HG02623 (cell line): Measurements from ENCODE around the gene RPL18.
"Not testable (repeated sequence)": the region's sequence is repeated elsewhere in the genome, so short reads cannot be mapped to it uniquely, and the experiment has no call there.

Source experiments
- ATAC-seq: cut with Tn5 transposase; IDR thresholded peaks from one replicate; pipeline ENCODE4 v1.9.1; 2021; ENCODE audit warnings: moderate library complexity; ENCODE audit not compliant: unreplicated experiment

Gene RPL18

DNA sequence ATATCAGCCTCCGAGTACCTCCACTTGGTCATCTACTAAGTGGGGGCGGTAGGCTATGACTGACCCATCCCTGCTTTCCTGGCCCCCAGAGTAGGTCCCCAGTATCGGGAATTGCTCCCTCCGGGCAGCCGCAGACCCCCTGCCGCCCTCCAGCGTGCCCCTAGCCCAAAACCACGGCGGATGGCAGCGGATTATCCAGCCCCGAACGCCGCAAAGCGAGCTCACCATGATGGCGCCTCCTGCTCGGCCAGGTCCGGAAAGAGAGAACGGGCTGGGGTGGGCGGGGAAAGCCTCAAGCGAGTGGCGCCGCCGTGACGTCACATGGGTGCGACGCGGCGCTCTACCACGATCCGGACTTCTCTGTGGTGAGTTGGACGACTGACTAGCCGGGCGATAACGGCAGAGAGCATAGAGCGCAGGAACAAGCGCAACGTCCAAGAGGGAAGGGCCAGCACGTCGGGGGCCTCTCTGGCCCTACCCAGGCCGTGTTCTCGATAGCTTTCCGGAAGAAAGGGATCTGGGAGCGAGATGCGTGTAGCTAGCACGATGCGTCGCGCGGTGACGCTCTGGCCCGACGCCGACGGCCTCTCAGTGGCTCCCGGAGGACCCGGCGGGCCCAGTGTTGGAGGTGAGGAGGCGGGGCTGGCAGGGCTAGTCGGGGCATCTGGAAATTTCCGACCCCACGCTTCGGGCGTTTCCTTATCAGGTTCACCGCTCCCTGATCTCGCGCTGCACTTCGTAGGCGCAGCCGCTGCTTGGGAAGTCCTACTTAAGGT lies at the start of gene RPL18, which contains the start of gene SPHK2:
Gene RPL18 (minus strand): TSS at position 263 of the 776 bp plus-strand sequence. CDS start 35 bp downstream, at position 228.
Gene SPHK2 (plus strand): TSS at position 591 of the 776 bp plus-strand sequence. CDS start 1,009 bp downstream, outside the sequence.
- peak; percentile 83 for ATAC-seq

DNA sequence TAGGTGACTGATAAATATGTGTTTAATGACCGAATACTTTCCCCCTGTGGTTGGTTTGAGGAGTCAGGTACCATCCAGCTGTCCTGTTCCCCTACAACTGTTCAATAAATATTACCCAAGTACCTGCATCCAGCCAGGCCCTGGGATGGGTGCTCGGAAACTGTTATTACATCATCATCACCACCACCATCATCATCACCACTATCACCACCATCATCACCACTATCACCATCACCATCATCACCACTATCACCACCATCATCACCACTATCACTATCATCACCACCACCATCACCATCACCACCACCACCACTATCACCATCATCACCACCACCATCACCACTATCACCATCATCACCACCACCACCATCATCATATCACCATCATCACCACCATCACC lies 49.8 kb upstream of the RPL18 start:
- ATAC-seq, result no peak

DNA sequence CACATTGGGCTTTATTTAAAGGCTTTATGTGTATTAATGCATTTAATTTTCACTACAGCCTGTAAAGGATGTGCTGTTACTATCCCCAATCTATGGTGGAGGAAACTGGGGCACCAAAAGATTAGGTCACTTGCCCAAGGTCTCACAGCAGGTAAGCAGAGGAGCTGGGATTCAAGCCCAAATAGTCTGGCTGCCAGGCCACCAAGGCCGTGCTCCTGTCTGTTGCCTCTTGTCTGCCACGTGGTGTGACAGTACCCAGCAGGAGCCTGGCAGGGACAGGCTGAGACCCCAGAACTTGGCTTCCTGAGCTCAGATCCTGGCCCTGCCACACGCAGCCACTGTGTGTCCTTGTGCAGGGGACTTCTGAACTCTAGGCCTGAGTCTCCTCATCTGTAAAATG lies 49.4 kb upstream of the RPL18 start:
- no peak for ATAC-seq

DNA sequence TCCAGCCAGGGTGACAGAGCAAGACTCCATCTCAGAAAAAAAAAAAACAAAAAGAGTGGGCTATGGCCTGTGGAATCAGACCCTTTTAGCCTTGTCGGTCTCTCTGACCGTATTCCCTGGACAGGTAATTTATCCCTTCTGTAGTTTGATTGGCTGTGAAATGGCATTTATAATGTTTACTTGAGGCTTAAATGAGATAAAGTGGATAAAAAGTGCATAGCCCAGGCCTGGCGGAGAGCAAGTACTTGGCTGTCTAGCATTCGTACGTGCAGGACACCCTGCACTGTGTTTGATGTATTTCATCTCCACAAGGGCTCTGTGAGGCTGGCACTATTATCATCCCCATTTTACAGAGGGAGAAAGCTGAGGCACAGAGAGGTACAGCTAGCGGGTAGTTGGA lies 46.8 kb upstream of the RPL18 start:
- ATAC-seq, result no peak

DNA sequence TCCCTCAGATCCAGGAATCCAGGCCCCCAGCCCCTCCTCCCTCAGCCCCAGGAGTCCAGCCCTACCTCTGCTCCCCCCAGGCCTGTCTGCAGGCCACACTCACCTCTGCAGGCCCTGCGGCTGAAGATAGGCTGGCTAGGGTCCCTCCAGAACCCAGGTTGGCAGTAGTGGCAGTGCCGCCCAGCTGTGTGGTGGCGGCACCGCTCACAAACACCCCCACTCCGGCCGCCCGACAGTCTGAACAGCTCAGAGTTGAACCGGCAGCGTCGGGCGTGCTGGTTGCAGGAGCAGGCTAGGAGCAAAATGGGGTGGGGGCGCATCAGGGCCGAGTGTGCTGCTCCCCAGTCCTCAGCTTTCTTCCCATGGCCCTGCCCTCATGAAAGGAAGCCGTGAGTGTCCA lies 45.5 kb upstream of the RPL18 start:
- ATAC-seq, result no peak

DNA sequence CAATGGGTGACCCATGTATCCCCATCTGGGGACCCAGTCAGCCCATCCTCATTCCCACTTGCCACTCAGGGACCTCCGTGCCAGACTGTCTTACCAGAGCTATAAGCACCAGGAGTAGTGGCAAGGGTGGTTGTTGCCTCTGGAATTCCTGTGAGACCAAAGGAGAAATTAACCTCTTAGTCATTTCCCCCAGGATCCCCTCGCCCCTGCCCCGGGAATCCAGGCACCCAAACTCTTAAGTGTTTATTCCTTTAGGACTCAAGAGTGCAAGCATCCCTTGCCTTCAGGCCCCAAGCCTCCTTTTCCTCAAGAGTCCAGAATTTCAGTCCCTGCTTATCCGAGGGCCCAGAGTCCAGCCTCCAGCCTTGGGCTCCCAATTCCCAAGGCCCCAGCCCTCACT lies 44.7 kb upstream of the RPL18 start:
- ATAC-seq, result no peak

DNA sequence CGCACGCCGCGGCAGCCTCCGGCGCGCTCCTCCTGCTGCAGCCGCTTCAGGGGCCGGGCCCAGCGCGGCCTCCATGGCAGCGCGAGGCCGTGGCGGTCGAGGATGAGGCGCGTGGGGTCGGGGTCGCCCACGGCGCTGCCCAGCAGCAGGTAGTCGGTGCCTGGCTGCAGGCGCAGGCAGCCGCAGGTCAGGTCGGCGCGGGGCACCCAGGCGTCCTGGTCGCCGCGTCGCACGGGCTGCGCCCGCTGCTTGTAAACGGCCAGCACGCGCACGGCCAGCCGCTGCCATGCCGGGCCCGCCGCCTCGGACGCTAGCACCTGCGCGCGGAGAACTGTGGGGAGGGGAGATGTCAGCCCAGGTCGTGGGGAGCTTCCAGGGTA lies 42.7 kb upstream of the RPL18 start:
- no peak for ATAC-seq

DNA sequence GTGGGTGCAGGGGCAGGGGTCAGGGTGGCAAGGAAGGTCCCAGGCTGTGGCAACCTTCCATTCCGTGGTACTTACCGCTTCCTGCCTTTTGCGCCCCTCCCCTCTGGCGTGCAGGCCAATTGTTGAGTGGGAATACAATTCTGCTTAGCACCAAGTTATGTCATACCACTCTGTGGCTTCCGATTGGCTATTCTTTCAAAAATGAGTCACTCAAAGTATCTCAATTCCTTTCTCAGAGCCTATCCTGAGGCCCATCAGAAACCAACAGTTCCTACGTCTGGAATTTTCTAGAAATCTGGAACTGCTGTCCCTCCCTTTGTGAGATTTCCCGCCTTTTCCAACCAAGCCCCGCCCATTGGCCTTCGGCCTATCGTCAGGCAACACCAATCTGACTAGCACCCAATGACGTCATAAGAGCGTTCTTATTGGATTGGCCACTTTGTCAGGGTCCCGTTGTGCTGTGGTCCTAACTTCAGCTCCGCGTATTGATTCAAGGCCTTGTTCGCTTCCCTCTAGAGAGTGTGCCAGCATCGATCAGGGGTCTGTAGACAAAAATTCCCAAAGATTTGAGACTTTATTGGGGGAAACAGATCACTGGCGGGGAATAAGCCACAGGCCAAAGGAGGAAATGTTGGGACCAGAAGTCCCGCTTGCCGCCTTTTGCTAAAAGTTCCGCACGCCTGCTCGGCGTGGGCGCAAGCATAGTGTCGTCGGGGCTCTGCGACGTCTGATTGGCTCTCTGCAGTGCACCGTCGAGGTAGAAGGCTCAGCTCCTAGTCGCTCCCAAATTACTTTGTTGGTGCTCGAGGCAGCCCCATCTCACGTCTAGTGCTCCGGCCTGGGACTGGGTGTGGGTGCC lies 42.1 kb upstream of the RPL18 start:
- ATAC-seq, result peak; percentile 64

DNA sequence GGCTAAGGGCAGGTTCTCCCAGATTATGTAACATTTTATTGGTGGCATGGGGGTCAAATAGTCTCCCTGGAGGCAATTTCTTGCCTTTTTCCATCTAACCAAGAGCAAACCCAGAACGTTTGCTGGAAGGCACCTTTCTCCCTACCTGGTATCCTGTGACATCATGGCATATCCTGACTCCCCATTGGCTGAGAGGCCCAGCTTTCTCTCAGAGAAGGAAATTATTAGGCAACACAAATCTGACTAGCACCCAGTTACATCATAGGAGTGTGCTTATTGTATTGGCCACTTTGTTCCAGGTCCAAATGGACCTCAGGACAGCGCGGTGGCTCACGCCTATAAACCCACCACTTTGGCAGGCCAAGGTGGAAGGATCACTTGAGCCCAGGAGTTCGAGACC lies 40.8 kb upstream of the RPL18 start:
- ATAC-seq, result no peak

DNA sequence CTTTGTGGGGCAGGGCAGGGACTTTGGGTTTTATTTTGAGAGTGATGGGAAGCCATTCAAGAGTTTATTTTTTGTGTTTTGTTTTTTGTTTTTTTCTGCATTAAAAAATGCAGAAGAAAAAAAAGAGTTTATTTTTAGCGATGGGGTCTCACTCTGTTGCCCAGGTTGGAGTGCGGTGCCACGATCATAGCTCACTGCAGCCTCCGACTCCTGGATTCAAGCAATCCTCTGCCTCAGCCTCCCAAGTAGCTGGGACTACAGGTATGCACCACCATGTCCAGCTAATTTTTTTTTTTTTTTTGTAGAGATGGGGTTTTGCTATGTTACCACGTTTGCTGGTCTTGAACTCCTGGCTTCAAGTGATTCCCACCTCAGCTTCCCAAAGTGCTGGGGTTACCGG lies 39.5 kb upstream of the RPL18 start:
- ATAC-seq, result no peak

DNA sequence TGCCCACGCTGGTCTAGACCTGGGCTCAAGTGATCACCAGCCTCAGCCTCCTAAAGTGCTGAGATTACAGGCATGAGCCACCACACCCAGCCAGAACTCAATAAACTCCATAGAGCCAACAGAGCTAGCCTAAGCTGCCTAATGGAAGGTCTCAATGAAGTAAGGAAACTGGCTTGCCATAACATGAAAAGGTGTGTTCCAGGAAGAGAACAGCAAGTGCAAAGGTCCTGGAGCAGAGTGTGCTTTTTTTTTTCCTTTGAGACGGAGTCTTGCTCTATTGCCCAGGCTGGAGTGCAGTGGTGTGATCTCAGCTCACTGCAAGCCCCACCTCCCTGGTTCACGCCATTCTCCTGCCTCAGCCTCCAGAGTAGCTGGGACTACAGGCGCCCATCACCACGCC lies 38.9 kb upstream of the RPL18 start:
- not testable (repeated sequence) for ATAC-seq

DNA sequence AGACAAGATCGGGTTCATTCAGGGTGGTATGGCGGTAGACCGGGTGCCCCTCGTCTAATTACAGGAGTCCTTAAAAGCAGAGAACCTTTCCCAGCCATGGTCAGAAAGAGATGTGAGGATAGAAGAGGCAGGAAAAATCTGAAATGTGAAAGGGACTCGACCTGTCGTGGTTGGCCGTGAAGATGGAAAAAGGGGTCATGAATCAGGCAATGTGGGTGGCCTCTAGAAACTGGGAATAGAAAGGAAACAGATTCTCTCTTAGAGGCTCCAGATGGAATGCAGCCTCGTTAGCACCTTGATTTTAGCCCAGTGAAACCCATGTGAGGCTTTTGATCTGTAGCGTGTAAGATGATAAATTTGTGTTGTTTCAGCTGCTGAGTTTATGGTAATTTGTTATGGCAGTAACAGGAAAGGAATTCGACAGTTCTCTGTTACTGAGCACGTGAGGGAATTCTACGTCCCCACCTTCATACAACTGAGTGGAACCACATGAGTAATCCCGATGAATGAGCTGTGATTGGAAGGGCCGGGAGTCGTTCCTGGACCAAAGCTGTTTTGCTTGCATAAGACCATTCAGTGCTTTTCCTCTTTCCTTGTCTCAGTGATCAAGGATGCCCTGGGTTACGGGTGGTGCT lies 38.0 kb upstream of the RPL18 start:
- no peak for ATAC-seq

DNA sequence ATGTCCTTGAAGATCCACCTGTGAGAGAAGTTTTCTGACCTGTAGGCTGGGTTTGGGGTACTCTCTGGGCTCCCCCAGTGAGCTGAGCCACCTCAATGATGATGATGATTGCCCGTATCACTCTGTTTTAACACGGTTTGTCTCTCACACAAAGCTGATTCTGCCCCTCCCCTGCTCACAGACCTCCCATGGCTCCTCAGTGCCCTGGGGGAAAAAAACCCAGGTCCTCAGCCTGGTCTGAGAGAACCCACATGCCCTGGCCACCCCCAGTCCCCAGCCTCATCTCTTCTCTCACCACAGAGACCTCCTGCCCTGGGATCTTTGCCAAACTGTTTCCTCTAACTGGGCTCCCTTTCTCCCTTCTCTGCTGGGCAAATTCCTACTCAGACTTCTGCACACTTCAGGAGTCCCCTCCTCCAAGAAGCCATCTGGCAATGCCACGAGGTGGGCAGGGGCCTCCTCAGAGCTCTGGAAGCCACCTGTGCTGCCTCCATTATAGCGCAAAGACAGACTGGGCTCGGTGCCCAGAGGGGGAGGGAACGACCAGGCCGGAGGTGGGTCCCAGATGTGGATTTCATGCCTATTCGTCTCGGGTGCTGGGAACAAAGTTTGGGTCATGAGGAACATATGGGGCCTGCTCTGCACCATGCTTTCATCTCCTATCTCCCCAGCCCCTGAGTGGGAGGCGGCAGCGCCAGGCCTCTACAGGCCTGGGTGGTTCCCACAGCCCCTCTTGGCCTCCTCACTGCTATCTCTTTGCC lies 35.5 kb upstream of the RPL18 start:
- no peak for ATAC-seq

DNA sequence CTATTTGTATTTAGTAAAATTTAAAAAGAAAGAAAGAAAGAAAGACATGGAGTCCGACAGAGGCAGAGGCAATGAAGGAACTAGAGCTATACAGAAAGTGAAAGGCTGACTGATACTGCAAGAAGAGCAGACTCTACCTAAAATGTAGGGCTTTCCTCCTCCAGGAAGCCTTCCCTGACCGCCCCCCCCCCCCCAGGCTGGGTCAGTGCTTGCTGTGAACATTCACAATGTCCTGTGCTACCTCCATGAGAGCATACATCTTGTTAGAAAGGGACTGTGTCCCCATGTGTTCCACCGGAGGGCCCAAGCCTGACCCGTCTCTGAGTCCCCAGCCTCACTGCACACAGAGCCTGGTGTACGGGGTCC lies 32.7 kb upstream of the RPL18 start:
- ATAC-seq, result no peak

DNA sequence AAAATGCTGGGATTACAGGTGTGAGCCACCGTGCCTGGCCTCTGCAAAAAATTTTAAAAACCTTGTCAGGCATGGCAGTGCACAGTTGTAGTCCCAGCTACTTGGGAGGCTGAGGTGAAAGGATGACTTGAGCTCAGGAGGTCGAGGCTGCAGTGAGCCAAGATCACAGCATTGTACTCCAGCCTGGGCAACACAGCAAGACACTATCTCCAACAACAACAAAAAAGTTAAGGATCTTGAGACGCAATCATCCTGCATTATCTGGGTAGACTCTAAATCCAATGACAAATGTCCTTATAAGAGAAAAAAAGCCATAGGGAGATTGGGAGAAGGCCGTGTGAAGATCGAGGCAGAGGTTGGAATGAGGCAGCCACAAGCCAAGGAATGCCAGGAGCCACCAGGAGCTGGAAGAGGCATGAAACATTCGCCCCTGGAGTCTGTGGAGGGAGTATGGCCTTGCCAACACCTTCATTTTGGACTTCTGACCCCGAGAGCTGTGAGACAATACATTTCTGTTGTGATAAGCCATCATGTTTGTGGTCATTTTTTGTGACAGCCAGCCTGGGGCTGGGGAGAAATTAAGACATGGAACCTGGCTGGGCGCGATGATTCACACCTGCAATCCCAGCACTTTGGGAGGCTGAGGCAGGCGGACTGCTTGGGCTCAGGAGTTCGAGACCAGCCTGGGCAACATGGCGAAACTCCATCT lies 32.1 kb upstream of the RPL18 start:
- ATAC-seq, result no peak

DNA sequence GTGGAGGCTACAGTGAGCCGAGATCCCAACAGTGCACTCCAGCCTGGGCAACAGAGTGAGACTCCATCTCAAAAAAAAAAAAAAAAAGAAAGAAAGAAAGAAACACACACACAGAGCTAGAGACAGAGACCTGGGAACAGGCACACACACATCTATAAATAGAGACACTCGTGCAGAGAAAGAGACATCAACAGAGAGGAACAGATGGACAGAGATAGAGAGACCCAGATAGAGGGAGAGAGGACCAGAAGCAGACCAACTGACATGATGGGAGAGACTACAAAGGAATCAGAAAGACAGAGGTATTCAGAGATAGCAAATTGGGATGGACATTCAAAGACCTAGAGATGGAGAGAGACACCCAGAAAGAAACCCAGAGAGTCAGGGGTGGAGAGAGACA lies 29.2 kb upstream of the RPL18 start:
- ATAC-seq, result no peak

DNA sequence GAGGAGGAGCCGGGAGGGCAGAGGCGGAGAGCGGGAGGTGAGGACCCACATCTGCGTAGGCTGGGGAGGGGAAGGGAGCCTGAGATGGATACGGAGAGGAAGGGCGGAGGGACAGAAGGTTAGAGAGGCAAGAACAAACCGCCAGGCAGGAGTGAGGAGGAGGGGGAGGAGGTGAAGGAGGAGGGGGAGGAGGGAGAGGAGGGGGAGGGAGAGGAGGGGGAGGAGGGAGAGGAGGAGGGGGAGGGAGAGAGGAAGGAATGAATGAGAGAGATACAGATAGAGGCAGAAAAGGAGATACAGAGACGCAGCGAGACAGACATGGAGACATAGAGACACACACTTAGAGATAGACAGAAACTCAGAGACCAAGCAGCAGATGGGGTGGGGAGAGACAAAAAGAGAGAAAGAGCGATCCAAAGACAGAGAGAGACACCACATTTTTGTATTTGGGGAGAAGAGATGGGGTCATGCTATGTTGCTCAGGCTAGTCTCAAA lies 27.8 kb upstream of the RPL18 start:
- no peak for ATAC-seq

DNA sequence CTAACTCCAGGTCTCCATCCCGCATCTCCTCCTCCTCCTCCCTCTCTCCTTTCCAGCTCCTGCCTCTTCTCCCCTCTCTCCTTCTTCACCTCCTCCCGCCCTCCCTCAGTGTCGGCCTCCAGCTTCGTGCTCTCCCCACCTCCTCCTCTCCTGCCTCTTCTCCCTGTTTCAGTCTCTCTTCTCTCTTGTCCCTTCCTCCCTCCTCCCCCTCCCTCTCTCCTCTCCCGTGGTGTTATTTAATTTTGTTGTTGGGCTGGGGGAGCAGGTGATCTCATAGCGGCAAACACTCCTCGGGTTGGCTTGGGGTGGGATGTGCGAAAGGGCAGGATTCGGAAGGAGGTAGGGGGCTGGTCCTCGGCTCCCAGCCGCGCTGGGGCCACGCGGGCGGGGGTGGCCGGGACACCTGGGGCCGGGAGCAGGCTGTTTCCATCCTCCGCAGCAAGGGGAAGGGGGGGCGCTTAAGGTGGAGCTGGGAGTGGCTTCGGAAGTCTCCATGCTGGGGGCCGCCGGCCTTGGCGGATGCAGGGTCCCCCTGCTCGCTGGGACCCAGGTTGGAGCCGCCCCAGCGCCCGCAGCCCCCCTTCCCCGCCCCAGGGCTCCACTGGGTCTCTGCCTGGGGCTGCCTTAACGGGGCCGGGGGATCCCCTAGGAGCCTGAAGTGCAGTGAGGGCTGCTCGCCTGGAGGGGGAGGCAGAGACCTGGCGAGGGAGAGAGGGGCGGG lies 27.2 kb upstream of the RPL18 start, which contains the start of gene CA11:
Gene CA11 (minus strand): TSS at position 187 of the 721 bp plus-strand sequence. CDS start 555 bp downstream, outside the sequence.
- peak; percentile 78 for ATAC-seq

DNA sequence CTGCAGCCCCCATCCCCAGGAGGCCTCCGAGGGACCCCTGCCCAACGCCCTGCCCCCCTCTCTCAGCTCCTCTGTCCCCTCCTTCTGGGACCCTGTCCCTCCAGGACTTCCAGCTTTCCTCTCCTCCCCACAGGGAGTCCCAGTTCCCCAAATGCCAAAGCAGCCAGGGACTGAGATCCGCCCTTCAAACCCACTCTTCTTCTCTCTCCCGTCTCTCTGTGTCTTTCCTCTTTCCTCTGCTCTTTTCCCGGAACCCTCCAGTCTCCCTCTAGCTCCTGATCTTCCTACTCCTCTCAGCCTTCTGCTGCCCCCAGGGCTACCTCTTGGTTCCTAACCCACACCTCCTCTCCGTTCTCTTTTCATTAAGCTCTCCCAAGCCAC lies 26.6 kb upstream of the RPL18 start:
- no peak for ATAC-seq
